GM18951 (cell line): ENCODE results near the gene TRRAP.
"Not testable (repeated sequence)": the region's sequence is repeated elsewhere in the genome, so short reads cannot be mapped to it uniquely, and the experiment has no call there.

ENCODE experiments used
- POLR2A ChIP-seq: IDR thresholded peaks from 4 replicates; pipeline ENCODE4 v1.6.1; 2011; ENCODE audit warnings: mild to moderate bottlenecking; ENCODE audit not compliant: insufficient read length, insufficient read depth; ENCODE audit errors: extremely low read depth
- in situ Hi-C: fragments of 300-500 bp; cut with MboI; formaldehyde crosslinking; loops from one replicate; pipeline ENCODE4 v1.12.0; 2022; ENCODE audit warnings: low sequenced_read_pairs, mixed read lengths, inconsistent platforms; ENCODE audit not compliant: unreplicated experiment

The TRRAP gene

GRCh38 chr7:98870807-98871491 lies 7.4 kb upstream of the TRRAP start:
- TF ChIP-seq POLR2A = no peak
- in situ Hi-C loops = no loop called here

- in situ Hi-C loops = no loop called here
- TF ChIP-seq POLR2A = no peak
Measured at GRCh38 chr7:98872328-98872924, 5.9 kb upstream of the TRRAP start.

GRCh38 chr7:98873610-98874009 lies 4.7 kb upstream of the TRRAP start:
- in situ Hi-C loops = not testable (repeated sequence)

- TF ChIP-seq POLR2A = no peak
- in situ Hi-C loops = no loop called here
Measured at GRCh38 chr7:98874942-98875341, 3.4 kb upstream of the TRRAP start.

- in situ Hi-C loops = no loop called here
- TF ChIP-seq POLR2A = no peak
Measured at GRCh38 chr7:98875501-98875900, 2.8 kb upstream of the TRRAP start.

GRCh38 chr7:98877146-98877545 lies 1.2 kb upstream of the TRRAP start:
- no peak for TF ChIP-seq POLR2A
- in situ Hi-C loops = no loop called here

GRCh38 chr7:98877692-98878364 lies 504 bp upstream of the TRRAP start:
- in situ Hi-C loops = no loop called here
- TF ChIP-seq POLR2A = no peak

GRCh38 chr7:98879198-98879978 lies 1.1 kb downstream of the TRRAP start:
- in situ Hi-C loops = no loop called here
- no peak for TF ChIP-seq POLR2A

GRCh38 chr7:98879979-98880315 lies 1.6 kb downstream of the TRRAP start:
- no peak for TF ChIP-seq POLR2A
- in situ Hi-C loops = no loop called here

GRCh38 chr7:98880485-98880884 lies 2.2 kb downstream of the TRRAP start:
- TF ChIP-seq POLR2A = no peak
- in situ Hi-C loops = no loop called here

GRCh38 chr7:98881561-98882315 lies 3.4 kb downstream of the TRRAP start:
- in situ Hi-C loops = no loop called here
- no peak for TF ChIP-seq POLR2A

GRCh38 chr7:98884416-98884815 lies 6.1 kb downstream of the TRRAP start:
- in situ Hi-C loops = no loop called here
- TF ChIP-seq POLR2A = no peak

- in situ Hi-C loops = no loop called here
- TF ChIP-seq POLR2A = no peak
Measured at GRCh38 chr7:98887038-98887437, 8.7 kb downstream of the TRRAP start.
